Measurements from ENCODE around the gene KLF6.

KLF6 gene

DNA sequence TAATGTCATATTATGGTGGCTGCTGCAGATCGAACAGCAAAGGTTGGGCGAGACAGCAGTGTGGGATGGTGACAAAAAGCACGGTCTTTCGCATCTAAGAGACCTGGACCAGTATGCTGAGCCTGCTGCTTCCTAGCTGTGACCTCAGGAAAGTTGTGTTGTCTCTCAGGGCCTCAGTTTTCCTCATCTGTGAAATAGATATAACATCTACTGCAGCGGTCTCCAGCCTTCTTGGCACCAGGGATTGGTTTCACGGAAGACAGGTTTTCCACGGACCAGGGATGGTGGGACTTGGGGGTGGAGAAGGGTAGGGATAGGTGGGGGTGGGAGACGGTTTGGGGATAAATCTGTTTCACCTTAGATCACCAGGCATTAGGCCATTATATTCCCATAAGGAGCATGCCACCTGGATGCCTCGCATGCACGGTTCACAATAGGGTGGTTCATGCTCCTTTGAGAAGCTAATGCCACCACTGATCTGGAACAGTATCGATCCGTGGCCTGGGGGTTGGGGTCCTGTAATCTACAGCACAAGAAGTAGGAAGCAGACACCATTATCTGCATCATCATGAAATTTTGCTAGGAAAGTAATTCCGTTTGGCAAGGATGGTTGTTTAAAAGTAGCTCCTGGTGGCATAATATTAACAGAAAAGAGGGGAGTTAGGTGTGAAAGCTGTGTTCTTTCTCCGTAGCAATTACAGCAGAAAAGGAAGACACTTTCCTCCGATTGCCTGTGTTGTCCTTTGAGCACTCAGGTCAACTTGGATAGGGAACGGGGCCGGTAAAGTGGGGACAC, 10.8 kb downstream of the KLF6 start:
- Histone ChIP-seq H3K27me3 (replicated peaks; ENCODE audit: control insufficient read depth, insufficient read depth, low read length) (no peaks in the 10 kb centered on the region), H3K36me3 (ENCODE audit: control insufficient read depth, insufficient read depth, low read length) (peaks cover 8% of the 10 kb centered on the region), H3K4me3 (replicated peaks; ENCODE audit: low read depth, low read length) (no peak overlapping the region)
- TF ChIP-seq, protein P1, sequence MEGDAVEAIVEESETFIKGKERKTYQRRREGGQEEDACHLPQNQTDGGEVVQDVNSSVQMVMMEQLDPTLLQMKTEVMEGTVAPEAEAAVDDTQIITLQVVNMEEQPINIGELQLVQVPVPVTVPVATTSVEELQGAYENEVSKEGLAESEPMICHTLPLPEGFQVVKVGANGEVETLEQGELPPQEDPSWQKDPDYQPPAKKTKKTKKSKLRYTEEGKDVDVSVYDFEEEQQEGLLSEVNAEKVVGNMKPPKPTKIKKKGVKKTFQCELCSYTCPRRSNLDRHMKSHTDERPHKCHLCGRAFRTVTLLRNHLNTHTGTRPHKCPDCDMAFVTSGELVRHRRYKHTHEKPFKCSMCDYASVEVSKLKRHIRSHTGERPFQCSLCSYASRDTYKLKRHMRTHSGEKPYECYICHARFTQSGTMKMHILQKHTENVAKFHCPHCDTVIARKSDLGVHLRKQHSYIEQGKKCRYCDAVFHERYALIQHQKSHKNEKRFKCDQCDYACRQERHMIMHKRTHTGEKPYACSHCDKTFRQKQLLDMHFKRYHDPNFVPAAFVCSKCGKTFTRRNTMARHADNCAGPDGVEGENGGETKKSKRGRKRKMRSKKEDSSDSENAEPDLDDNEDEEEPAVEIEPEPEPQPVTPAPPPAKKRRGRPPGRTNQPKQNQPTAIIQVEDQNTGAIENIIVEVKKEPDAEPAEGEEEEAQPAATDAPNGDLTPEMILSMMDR (IDR thresholded peaks at IDR 0.05; ENCODE audit: insufficient read depth, low read length, poor library complexity, severe bottlenecking): no peak
- DNase-seq (ENCODE audit: extremely low read depth, insufficient read length): no peak

DNA sequence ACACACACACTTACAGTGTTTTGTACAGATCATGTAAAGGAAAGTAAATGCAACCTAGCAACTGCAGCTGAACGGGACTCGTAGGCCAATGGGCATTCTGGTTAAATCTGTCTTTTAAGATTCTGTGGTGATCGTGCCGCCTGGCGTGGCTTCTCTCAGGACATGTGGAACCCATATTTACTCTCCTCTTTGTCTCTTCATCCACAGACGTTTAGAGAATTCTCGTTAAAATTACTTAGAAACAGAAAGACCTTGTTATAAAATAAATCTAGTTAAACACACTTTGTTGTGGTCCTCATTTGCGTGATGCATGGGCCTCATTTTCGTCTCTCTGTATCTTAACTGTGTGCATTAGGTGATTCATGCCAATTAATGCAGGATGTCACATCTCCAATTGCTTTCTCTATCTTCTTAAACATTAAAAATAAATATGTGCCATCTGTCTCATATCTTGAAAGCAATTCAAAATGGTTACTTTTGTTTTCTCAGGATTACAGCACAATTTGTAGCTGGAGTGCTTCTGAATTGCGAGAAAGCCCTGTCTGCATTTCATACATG, 11.5 kb downstream of the KLF6 start:
- no peak overlapping the region for H3K4me3 ChIP-seq (replicated peaks; ENCODE audit: low read depth, low read length)
- TF ChIP-seq, protein P1 (IDR thresholded peaks at IDR 0.05; ENCODE audit: insufficient read depth, low read length, poor library complexity, severe bottlenecking): no peak
- no peak for DNase-seq (ENCODE audit: extremely low read depth, insufficient read length)
- no peaks in the 10 kb centered on the region for H3K27me3 ChIP-seq (replicated peaks; ENCODE audit: control insufficient read depth, insufficient read depth, low read length)
- peaks cover 6% of the 10 kb centered on the region for H3K36me3 ChIP-seq (ENCODE audit: control insufficient read depth, insufficient read depth, low read length)

DNA sequence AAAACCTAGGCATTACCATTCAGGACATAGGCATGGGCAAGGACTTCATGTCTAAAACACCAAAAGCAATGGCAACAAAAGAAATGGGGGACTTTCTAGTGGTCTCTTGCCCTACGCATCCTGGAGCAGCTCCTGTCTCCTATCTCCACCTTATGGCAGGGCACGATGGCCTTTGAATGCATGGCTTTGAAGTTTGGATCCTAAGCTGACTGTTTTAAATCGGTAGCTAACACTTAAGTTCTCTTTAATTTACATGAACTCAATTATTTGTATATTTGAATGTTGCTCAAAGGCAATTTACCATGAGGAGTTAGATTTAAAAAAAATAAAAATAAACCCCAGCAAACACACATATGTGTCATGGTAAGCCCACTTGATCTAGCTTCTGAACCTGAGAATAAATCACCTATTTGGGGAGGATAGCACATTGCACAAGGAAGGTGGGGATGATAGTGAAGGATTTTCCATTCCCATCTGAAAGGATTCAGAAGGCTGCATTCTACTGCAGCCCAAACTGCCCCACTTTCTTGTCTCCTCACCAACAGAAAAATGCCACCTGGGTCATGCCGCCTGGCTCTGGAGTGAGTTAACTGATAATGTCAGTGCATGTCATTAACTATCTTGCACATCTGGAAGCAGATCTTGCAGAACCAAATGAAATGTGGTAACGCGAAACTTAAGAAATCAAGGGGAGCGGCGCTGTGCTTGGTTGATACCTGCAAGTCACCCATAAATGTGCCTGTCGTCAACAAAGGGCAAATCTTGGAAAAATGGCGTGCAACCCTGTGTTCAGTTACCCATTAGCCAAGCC, 12.4 kb downstream of the KLF6 start:
- Histone ChIP-seq H3K36me3 (ENCODE audit: control insufficient read depth, insufficient read depth, low read length) (peaks cover 6% of the 10 kb centered on the region), H3K27me3 (replicated peaks; ENCODE audit: control insufficient read depth, insufficient read depth, low read length) (no peaks in the 10 kb centered on the region), H3K4me3 (replicated peaks; ENCODE audit: low read depth, low read length) (no peak overlapping the region)
- DNase-seq (ENCODE audit: extremely low read depth, insufficient read length): no peak
- TF ChIP-seq, protein P1 (IDR thresholded peaks at IDR 0.05; ENCODE audit: insufficient read depth, low read length, poor library complexity, severe bottlenecking): no peak

DNA sequence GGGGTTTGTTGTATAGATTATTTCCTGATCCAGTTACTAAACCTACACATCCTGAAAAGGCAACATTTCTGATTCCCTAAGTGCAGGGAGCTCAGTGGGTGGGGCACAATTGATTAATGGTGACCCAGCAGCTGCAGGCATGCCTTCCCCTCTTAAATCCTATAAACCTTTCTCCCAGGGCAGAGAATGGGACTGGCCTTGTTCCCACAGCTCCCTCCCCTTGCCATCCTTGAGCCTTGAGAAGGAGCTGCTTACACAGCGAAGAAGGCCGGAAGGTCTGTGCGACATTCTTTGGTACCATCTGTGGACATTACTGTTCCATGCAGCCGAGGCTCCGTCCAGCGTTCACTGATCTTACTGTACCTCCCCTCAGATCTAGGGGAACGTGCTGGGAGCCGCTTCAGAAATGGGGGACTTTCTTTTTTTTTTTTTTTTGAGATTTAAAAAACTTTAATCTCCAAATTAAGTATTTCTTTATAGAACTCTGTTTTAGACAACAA, 14.3 kb downstream of the KLF6 start:
- no peaks in the 10 kb centered on the region for H3K27me3 ChIP-seq (replicated peaks; ENCODE audit: control insufficient read depth, insufficient read depth, low read length)

GRCh38 chr10:3769556-3769955, 15.5 kb downstream of the KLF6 start:
- DNase-seq (ENCODE audit: extremely low read depth, insufficient read length): no peak
- no peaks in the 10 kb centered on the region for H3K36me3 ChIP-seq (ENCODE audit: control insufficient read depth, insufficient read depth, low read length)
- no peaks in the 10 kb centered on the region for H3K27me3 ChIP-seq (replicated peaks; ENCODE audit: control insufficient read depth, insufficient read depth, low read length)
- H3K4me3 ChIP-seq (replicated peaks; ENCODE audit: low read depth, low read length): no peak overlapping the region
- TF ChIP-seq, protein P1 (IDR thresholded peaks at IDR 0.05; ENCODE audit: insufficient read depth, low read length, poor library complexity, severe bottlenecking): no peak

More for the DNA sequence above, 14.3 kb downstream of the KLF6 start:
- DNase-seq (ENCODE audit: extremely low read depth, insufficient read length): no peak
- Histone ChIP-seq H3K4me3 (replicated peaks; ENCODE audit: low read depth, low read length) (no peak overlapping the region), H3K36me3 (ENCODE audit: control insufficient read depth, insufficient read depth, low read length) (no peaks in the 10 kb centered on the region)
- TF ChIP-seq, protein P1 (IDR thresholded peaks at IDR 0.05; ENCODE audit: insufficient read depth, low read length, poor library complexity, severe bottlenecking): no peak
